ENCODE measurements around the gene FMO4. TPM values are rescaled to one million over a fixed set of nuclear protein-coding genes. Genes with fewer than 3 reads are reported as not detected.

FMO4 gene, protein sequence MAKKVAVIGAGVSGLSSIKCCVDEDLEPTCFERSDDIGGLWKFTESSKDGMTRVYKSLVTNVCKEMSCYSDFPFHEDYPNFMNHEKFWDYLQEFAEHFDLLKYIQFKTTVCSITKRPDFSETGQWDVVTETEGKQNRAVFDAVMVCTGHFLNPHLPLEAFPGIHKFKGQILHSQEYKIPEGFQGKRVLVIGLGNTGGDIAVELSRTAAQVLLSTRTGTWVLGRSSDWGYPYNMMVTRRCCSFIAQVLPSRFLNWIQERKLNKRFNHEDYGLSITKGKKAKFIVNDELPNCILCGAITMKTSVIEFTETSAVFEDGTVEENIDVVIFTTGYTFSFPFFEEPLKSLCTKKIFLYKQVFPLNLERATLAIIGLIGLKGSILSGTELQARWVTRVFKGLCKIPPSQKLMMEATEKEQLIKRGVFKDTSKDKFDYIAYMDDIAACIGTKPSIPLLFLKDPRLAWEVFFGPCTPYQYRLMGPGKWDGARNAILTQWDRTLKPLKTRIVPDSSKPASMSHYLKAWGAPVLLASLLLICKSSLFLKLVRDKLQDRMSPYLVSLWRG
- total RNA-seq (2012; rRNA removed) = 0.51 and 1.5 TPM in 2 replicates

DNA sequence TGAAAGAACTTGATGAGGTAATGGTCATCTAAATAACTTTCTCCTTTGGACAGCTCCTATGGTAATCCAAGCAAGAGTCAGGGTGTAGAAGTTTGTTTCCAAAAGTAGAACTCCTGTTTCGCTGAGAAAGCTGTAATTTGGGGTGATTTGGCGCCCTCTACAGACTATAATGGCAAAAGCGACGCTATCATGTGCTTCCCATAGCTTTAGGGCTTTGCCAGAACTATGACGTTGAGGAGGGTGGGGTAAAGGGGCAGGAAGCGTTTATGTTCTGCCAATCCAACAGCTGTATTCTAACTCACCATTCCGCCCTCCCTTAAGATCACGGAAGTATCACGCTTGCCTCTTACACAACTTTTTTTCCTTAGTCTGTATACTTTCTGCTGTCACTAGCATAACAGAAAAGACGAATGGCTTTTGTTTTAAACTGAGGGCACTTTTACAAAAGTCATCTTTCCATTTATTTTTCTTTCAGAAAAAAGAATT, at the start of gene FMO4:
TSS of gene FMO4 (plus strand) at position 349 of the 486 bp plus-strand sequence. CDS start 5,643 bp downstream, outside the sequence.
- Histone ChIP-seq H3K36me3 (ENCODE audit: insufficient read depth, low read length) (no peaks in the 10 kb centered on the region), H3K4me3 (ENCODE audit: low read length) (peak within 1 kb of the TSS; percentile 57), H3K9me3 (replicated peaks; ENCODE audit: low read length) (no peaks in the 10 kb centered on the region), H3K27me3 (ENCODE audit: control insufficient read depth, insufficient read depth, low read length) (peaks cover 3% of the 10 kb centered on the region), H3K9ac (ENCODE audit: low read depth, low read length) (peak within 1 kb of the TSS; percentile 64), H3K4me2 (ENCODE audit: low read length) (peak within 1 kb of the TSS; percentile 72), H3K4me1 (ENCODE audit: control insufficient read depth, insufficient read depth, low read length) (peaks cover 6% of the 10 kb centered on the region)

DNA sequence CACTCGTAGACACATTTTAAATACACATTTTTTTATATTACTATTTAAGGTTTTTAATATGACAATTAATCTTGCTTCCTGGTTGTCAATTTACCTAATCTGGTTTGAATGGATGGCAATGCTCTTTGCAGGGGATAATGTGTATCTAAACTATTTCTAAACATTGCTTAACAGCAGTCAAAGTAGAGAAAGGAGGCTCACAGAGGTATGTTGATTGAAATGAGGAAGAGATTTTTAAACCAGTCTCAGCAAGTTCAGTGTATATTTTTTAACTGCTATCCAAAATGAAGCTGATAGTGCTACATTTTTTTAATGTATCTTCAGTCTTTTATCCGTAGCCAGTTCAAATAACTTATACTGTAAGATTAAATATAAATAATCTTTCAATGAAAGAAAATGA, 48.3 kb upstream of the FMO4 start:
- Histone ChIP-seq H3K36me3 (ENCODE audit: insufficient read depth, low read length) (no peaks in the 10 kb centered on the region), H3K27me3 (ENCODE audit: control insufficient read depth, insufficient read depth, low read length) (peaks cover 3% of the 10 kb centered on the region), H3K4me1 (ENCODE audit: control insufficient read depth, insufficient read depth, low read length) (no peaks in the 10 kb centered on the region), H3K9me3 (replicated peaks; ENCODE audit: low read length) (no peaks in the 10 kb centered on the region), H3K9ac (ENCODE audit: low read depth, low read length) (no peak overlapping the region), H3K4me3 (ENCODE audit: low read length) (no peak overlapping the region), H3K4me2 (ENCODE audit: low read length) (no peak overlapping the region)

DNA sequence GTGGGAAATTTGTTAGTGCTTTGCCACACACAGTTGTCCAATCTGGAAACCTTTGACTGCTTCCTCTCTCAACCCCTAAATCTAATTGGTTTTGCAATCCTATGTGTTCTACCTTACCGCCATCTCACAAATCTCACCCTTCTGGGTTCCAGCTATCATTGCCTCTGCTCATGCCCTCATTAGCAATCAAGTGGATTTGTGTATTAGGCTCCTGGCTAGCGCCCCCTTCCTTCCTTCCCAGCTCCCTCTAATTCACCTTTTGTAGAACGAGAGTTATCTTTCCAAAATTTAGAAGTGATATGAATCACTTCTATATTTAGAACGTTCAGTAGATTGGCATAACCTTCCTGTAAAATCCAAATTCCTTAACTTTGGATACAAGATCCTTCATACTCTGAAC, 47.1 kb upstream of the FMO4 start:
- Histone ChIP-seq H3K27me3 (ENCODE audit: control insufficient read depth, insufficient read depth, low read length) (peaks cover 3% of the 10 kb centered on the region), H3K4me3 (ENCODE audit: low read length) (no peak overlapping the region), H3K9me3 (replicated peaks; ENCODE audit: low read length) (no peaks in the 10 kb centered on the region), H3K9ac (ENCODE audit: low read depth, low read length) (no peak overlapping the region), H3K36me3 (ENCODE audit: insufficient read depth, low read length) (no peaks in the 10 kb centered on the region), H3K4me2 (ENCODE audit: low read length) (no peak overlapping the region), H3K4me1 (ENCODE audit: control insufficient read depth, insufficient read depth, low read length) (no peaks in the 10 kb centered on the region)

DNA sequence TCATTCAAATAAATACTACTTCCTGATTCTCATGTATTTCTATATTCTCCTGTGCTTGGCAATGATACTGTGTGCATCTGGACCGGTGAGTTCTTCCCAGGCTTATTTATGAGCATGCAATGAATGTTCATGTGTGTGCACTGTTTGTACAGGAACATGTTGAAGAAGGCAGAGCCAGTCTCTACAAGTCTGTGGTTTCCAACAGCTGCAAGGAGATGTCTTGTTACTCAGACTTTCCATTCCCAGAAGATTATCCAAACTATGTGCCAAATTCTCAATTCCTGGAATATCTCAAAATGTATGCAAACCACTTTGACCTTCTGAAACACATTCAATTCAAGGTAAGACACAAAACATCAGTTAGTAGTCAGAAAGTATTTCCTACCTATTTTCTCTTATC, 46.6 kb upstream of the FMO4 start:
- Histone ChIP-seq H3K9ac (ENCODE audit: low read depth, low read length) (no peak overlapping the region), H3K4me2 (ENCODE audit: low read length) (no peak overlapping the region), H3K4me3 (ENCODE audit: low read length) (no peak overlapping the region), H3K36me3 (ENCODE audit: insufficient read depth, low read length) (no peaks in the 10 kb centered on the region), H3K27me3 (ENCODE audit: control insufficient read depth, insufficient read depth, low read length) (peaks cover 3% of the 10 kb centered on the region), H3K4me1 (ENCODE audit: control insufficient read depth, insufficient read depth, low read length) (no peaks in the 10 kb centered on the region), H3K9me3 (replicated peaks; ENCODE audit: low read length) (no peaks in the 10 kb centered on the region)

DNA sequence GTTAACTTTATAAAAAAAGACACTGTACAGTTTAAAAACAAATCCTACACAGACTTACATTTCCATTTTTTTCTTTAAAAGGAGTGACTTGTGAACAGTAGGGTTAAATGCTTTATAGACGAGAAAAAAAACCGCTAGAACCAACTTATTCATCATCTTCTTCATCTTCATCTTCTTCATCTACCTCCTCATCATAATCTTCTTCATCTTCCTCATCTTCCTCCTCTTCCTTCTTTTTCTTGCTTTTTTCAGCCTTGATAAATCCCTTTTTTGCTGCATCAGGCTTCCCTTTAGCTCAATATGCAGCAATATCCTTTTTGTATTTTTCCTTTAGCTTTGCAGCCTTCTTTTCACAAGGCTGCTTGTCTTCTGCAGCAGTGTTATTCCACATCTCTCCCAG, 43.2 kb upstream of the FMO4 start:
- H3K36me3 ChIP-seq (ENCODE audit: insufficient read depth, low read length) = no peaks in the 10 kb centered on the region
- H3K4me3 ChIP-seq (ENCODE audit: low read length) = no peak overlapping the region
- no peaks in the 10 kb centered on the region for H3K9me3 ChIP-seq (replicated peaks; ENCODE audit: low read length)
- peaks cover 3% of the 10 kb centered on the region for H3K27me3 ChIP-seq (ENCODE audit: control insufficient read depth, insufficient read depth, low read length)
- H3K4me1 ChIP-seq (ENCODE audit: control insufficient read depth, insufficient read depth, low read length) = no peaks in the 10 kb centered on the region
- no peak overlapping the region for H3K9ac ChIP-seq (ENCODE audit: low read depth, low read length)
- H3K4me2 ChIP-seq (ENCODE audit: low read length) = no peak overlapping the region

DNA sequence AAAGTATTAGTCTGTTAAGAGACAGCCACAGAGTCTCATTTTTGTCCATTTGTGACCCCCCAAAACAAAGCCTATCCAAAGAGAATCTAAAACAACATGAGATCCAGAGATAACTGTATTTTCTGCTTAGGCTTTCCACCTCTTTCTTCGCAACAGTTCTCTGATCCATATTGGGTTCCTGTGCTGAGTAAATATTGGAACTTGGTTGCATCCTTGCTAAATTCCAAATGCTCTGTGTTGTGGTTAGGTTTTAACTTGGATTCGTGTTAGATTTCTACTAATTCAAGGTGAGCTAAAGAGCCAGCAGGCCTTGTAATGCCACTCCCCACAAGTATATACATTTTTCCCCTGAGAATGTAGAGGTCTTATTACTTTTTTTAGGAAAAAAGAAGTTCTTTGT, 36.4 kb upstream of the FMO4 start:
- Histone ChIP-seq H3K4me2 (ENCODE audit: low read length) (no peak overlapping the region), H3K27me3 (ENCODE audit: control insufficient read depth, insufficient read depth, low read length) (no peaks in the 10 kb centered on the region), H3K36me3 (ENCODE audit: insufficient read depth, low read length) (no peaks in the 10 kb centered on the region), H3K9ac (ENCODE audit: low read depth, low read length) (no peak overlapping the region), H3K4me1 (ENCODE audit: control insufficient read depth, insufficient read depth, low read length) (no peaks in the 10 kb centered on the region), H3K9me3 (replicated peaks; ENCODE audit: low read length) (no peaks in the 10 kb centered on the region), H3K4me3 (ENCODE audit: low read length) (no peak overlapping the region)

DNA sequence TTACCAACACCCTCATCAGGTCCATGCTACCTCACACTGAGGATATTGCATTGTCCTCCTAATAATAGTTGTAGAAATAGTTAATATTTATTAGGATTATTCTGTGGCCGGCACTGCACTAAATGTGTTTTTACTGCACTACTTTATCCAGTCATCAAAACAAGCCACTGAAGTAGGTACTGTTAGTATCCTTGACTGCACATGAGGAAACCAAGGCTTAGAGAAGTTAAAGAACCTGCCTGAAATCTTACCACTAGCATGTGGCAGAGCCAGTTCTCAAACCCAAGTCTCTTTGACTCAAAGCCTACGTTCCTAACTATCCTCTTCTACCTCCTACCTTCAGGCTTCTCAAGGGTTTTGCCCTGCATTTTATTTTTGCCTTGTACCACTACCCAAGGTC, 34.7 kb upstream of the FMO4 start:
- no peaks in the 10 kb centered on the region for H3K36me3 ChIP-seq (ENCODE audit: insufficient read depth, low read length)
- no peaks in the 10 kb centered on the region for H3K27me3 ChIP-seq (ENCODE audit: control insufficient read depth, insufficient read depth, low read length)
- no peak overlapping the region for H3K4me3 ChIP-seq (ENCODE audit: low read length)
- H3K9ac ChIP-seq (ENCODE audit: low read depth, low read length) = no peak overlapping the region
- H3K4me2 ChIP-seq (ENCODE audit: low read length) = no peak overlapping the region
- H3K4me1 ChIP-seq (ENCODE audit: control insufficient read depth, insufficient read depth, low read length) = no peaks in the 10 kb centered on the region
- no peaks in the 10 kb centered on the region for H3K9me3 ChIP-seq (replicated peaks; ENCODE audit: low read length)

DNA sequence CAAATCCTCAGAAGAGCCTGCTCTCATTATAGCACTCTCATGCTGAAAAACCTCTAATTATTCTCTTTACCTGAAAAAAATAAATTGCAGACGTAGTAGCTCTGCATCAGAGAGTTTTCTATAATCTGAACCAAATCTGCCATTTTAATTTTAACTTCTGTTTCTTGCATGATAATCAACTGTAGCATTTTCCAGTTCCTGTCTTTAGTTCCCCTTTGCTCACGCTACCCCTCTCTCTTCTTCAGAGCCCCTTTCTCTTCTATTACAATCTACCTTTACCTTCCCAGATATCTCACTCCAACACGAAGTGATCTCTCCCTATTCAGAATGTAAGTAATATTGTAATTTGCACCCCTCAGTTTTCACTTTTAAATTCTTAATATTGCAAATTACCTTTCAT, 34.3 kb upstream of the FMO4 start:
- Histone ChIP-seq H3K4me1 (ENCODE audit: control insufficient read depth, insufficient read depth, low read length) (no peaks in the 10 kb centered on the region), H3K36me3 (ENCODE audit: insufficient read depth, low read length) (no peaks in the 10 kb centered on the region), H3K4me3 (ENCODE audit: low read length) (no peak overlapping the region), H3K9ac (ENCODE audit: low read depth, low read length) (no peak overlapping the region), H3K4me2 (ENCODE audit: low read length) (no peak overlapping the region), H3K27me3 (ENCODE audit: control insufficient read depth, insufficient read depth, low read length) (no peaks in the 10 kb centered on the region), H3K9me3 (replicated peaks; ENCODE audit: low read length) (no peaks in the 10 kb centered on the region)

DNA sequence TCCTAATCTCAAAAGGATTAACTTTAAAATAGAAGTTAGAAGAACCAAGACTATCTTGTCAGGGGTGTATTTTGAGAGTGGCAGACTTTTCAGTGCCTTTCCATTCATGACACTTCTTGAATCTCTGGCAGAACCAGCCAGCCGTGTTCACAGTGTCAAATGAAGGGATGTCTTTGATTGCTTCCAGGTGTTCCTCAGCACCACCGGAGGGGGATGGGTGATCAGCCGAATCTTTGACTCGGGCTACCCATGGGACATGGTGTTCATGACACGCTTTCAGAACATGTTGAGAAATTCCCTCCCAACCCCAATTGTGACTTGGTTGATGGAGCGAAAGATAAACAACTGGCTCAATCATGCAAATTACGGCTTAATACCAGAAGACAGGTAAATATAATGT, 33.4 kb upstream of the FMO4 start:
- no peaks in the 10 kb centered on the region for H3K9me3 ChIP-seq (replicated peaks; ENCODE audit: low read length)
- no peaks in the 10 kb centered on the region for H3K4me1 ChIP-seq (ENCODE audit: control insufficient read depth, insufficient read depth, low read length)
- no peak overlapping the region for H3K4me3 ChIP-seq (ENCODE audit: low read length)
- H3K27me3 ChIP-seq (ENCODE audit: control insufficient read depth, insufficient read depth, low read length) = peaks cover 3% of the 10 kb centered on the region
- H3K4me2 ChIP-seq (ENCODE audit: low read length) = no peak overlapping the region
- no peak overlapping the region for H3K9ac ChIP-seq (ENCODE audit: low read depth, low read length)
- no peaks in the 10 kb centered on the region for H3K36me3 ChIP-seq (ENCODE audit: insufficient read depth, low read length)

DNA sequence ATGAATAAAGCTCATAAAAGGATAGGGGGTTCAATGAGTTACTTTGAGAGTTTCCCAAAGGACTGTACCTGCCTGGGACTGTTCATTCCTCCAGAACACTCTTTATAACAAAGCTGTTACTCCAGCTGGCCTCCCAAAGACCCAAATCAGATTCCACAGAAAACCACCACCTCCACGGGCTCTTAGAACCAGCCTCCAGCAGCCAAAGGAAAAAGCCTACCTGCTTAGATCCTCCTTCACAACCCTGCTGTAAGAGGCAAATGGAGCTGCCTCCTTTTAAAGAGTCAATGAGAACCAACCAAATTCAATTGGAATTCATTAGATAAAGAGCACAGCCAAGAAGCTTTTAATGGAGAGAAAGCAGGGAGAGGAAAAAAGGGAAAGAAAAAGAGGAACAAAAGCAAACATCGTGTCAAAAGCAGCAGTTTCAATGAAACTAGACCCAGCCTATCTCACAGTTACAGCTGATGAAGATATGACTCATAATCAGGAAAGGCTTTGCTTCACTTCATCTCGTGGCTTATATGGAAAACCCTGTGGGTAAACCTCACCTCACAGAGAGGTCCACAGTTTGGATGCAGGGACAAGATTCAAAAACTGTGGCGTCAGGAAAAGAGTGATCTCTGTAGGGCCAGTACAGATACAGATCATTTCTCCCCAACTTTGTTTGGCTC, 27.8 kb upstream of the FMO4 start:
- Histone ChIP-seq H3K4me1 (ENCODE audit: control insufficient read depth, insufficient read depth, low read length) (no peaks in the 10 kb centered on the region), H3K4me3 (ENCODE audit: low read length) (no peak overlapping the region), H3K9me3 (replicated peaks; ENCODE audit: low read length) (no peaks in the 10 kb centered on the region), H3K4me2 (ENCODE audit: low read length) (no peak overlapping the region), H3K36me3 (ENCODE audit: insufficient read depth, low read length) (no peaks in the 10 kb centered on the region), H3K9ac (ENCODE audit: low read depth, low read length) (no peak overlapping the region), H3K27me3 (ENCODE audit: control insufficient read depth, insufficient read depth, low read length) (peaks cover 3% of the 10 kb centered on the region)

DNA sequence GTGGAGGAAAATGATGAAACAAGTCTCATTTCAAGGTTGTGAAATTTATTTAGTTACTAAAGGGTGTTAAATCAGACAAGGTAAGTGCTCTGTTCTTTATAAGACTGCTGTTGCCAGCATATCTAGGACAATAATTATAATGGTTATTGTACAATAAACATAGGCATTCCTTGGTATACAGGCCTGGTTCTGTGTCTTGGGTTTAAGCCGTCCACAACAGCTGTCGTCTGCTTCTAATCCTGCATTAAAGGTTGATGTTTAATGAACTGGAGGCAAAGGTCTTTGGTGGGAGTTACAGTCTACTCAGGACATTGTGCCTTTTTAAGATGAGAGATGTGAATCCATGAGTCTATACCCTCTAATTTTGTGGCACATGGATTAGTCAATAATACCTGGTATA, 23.4 kb upstream of the FMO4 start:
- Histone ChIP-seq H3K4me2 (ENCODE audit: low read length) (no peak overlapping the region), H3K9me3 (replicated peaks; ENCODE audit: low read length) (no peaks in the 10 kb centered on the region), H3K4me1 (ENCODE audit: control insufficient read depth, insufficient read depth, low read length) (no peaks in the 10 kb centered on the region), H3K27me3 (ENCODE audit: control insufficient read depth, insufficient read depth, low read length) (peaks cover 4% of the 10 kb centered on the region), H3K9ac (ENCODE audit: low read depth, low read length) (no peak overlapping the region), H3K4me3 (ENCODE audit: low read length) (no peak overlapping the region), H3K36me3 (ENCODE audit: insufficient read depth, low read length) (no peaks in the 10 kb centered on the region)
